Gastrocnemius medialis (tissue), 4 donors: ENCODE measurements around the gene DOCK10.

ENCODE experiments used
- CTCF ChIP-seq, 5 experiments: fragments of 450-650 bp in 3 of 5; fragments of 200-600 bp in 2 of 5; sonication (generic) in 2 of 5; IDR thresholded peaks in 4 of 5; conservative IDR thresholded peaks in 1 of 5; 1 replicate in 4 of 5; 2 replicates in 1 of 5; pipeline ENCODE4 v1.5.1; 2016 to 2019; ENCODE audit warnings: antibody characterized with exemption in 5 of 5, mild to moderate bottlenecking in 3 of 5, moderate library complexity in 3 of 5
- POLR2A ChIP-seq, 2 donors: fragments of 450-650 bp; IDR thresholded peaks; one replicate each; pipeline ENCODE4 v1.6.1; 2017; ENCODE audit warnings: antibody characterized with exemption in 2 of 2, mild to moderate bottlenecking in 2 of 2, moderate library complexity in 2 of 2

- no peak for TF ChIP-seq POLR2A (IDR thresholded peaks at IDR 0.05)
- no peak for TF ChIP-seq CTCF (IDR thresholded peaks at IDR 0.05 in 4 of 5, conservative IDR thresholded peaks at IDR 0.05 in 1 of 5)
Observed at GRCh38 chr2:225033440-225034318, 8.6 kb downstream of the DOCK10 start.
